AG09319 (cell line): Measurements from ENCODE around the gene RFX2.

ENCODE experiments used
- DNase-seq: peaks from one replicate; pipeline ENCODE4 v3.0.0-alpha.2; 2010; ENCODE audit warnings: low read depth; ENCODE audit errors: extremely low read depth
- TF ChIP-seq, protein P1 (sequence below): IDR thresholded peaks from 2 replicates; pipeline ENCODE4 v1.5.1; 2011; ENCODE audit warnings: low read depth, mild to moderate bottlenecking, inconsistent platforms, low read length, moderate library complexity

RFX2 gene

DNA sequence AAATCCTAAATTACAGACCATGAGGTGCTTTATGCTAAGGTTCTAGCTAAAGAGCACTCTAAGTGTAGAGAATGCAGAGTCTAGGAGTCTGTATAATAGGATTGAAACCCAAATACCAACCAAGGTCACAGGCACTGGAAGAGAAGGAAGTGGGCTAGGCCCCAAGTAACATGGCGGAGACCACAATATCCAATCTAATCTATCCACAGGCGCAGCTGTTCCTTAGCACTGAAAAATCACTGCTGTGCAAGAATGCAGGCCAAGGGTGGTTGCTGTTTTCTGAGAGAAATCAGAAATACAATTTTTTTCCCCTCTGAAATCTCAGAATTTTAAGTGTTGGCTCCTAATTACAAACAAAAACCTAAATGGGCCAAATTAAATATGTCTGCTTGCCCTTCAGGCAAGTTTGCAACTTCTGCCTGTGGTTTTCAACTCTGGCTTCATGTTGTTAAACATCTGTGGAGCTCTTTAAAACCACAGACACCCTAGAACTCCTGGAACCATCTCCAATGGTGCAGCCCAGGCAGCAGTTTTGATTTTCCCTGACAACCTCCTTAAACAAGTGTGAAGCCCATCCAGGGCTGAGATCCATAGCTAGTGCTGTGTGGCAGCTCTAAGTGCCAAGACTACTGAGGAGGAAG is 138.5 kb downstream of the RFX2 start:
- TF ChIP-seq, protein P1, sequence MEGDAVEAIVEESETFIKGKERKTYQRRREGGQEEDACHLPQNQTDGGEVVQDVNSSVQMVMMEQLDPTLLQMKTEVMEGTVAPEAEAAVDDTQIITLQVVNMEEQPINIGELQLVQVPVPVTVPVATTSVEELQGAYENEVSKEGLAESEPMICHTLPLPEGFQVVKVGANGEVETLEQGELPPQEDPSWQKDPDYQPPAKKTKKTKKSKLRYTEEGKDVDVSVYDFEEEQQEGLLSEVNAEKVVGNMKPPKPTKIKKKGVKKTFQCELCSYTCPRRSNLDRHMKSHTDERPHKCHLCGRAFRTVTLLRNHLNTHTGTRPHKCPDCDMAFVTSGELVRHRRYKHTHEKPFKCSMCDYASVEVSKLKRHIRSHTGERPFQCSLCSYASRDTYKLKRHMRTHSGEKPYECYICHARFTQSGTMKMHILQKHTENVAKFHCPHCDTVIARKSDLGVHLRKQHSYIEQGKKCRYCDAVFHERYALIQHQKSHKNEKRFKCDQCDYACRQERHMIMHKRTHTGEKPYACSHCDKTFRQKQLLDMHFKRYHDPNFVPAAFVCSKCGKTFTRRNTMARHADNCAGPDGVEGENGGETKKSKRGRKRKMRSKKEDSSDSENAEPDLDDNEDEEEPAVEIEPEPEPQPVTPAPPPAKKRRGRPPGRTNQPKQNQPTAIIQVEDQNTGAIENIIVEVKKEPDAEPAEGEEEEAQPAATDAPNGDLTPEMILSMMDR, result no peak
- DNase-seq, result no peak

DNA sequence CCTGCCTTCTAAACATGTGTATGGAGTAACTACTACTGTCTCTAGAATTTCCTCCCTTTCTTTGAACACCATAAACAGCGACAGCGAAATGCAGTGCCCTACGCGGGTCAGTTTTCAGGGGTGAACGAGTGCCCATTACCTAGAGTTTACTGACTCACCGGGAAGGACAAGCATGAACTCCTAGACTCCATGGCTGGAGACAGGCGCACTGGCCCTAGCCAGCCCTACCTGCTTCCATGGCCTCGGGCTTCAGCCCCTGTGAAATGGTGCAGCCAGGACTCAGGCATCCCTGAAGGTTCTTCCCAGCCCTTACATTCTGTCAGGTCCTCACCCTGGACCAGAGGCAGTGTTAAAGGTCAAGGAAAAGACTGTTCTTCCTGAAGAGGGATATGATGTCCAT is 140.8 kb downstream of the RFX2 start:
- no peak for DNase-seq
- TF ChIP-seq, protein P1, result no peak

DNA sequence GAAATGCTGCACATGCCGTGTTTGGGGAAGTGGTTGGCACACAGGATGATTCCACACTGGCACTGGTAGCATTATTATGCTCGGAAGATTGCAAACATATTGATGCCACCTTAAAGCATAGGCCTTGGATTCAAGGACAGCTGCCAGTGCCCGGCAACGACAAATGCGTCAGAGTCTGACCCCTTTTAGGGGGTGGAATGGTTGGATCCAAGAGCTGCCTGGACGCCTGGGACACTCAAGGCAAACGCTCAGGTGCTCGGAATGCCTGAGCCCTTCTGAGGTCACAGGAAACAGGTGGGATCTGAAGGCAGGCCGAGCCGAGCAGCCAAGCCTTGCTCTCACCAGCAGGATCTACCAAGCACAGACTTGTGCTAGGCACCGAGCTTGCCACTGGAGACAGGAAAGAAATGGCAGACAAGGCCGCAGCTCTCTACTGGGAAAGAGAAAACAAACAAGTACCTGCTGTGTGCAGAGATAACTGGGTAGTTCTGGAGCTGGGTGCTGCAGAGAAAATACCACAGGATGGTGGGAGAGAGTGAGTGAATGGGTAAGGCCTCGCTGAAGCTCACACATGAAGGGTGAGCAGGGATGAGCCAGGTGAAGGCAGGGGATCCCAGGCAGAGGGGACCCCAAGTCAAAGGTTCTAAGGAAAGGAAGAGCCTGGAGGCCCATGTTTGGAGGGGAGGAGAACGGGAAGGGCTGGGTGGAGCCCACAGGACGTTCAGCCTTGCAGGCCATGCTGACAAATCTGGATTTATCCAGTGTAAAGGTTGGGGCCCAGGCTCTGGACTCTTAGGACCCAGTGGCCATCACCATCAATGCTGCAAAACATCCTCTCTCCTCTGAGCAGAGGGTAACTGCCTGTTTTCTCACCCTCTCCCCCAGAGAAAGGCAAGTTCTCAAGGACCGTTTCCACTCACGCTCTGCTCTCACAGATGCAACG is 141.6 kb downstream of the RFX2 start:
- DNase-seq, result no peak
- TF ChIP-seq, protein P1, result no peak

DNA sequence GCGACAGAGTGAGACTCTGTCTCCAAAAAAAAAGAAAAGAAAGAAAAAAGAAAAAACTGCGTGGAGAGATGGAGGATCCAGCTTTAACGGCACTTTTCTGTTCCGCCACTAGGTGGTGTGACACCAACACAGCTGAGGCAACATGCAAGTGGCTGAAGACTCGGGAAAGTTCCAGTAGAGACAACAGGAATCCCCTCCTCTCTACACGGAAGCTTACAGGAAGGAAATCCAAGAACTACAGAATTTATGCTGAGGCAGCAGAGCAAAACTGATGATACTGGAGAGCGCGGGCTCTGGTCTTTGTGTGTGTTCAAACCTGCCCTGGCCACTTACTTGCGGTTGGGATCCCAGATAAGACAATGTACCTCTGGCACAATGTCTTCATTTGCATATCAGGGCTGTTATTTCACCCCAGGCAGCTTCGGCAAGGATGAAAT is 142.3 kb downstream of the RFX2 start:
- DNase-seq, result peak; percentile 54

DNA sequence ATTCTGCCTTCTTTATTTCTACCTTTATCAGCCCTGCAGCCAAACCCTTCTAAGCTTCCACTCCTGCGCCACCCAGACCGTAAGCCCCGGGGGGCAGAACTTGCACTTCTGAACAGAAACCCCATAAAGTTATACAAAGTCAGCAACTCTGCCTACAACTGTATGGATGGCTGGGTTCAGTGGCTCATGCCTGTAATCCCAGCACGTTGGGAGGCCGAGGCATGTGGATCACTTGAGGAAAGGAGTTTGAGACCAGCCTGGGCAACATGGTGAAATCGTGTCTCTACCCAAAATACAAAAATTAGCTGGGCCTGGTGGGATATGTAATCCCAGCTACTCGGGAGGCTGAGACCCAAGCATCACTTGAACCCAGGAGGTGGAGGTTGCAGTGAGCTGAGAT is 142.7 kb downstream of the RFX2 start:
- no peak for DNase-seq
- TF ChIP-seq, protein P1, result no peak

More for the DNA sequence above, 142.3 kb downstream of the RFX2 start:
- TF ChIP-seq, protein P1, result peak; percentile 86

DNA sequence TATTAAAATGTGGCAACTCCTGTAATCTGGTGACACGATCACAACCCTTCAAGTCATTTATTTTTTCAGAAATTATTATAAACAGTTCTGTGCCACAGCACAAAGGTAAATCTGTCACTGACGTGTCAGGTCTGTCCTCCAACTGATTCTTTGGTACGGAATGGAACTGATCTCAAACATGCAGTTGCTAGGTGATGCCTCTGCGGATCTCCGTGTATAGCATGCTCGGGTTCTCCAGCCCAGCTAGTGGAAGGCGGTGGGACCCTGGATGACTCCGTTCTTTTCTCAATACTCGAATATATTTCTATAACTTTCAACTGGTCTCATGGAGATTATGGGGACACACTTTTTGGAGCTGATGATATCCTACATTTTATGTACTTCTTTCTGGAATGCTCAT is 143.4 kb downstream of the RFX2 start:
- no peak for DNase-seq
- TF ChIP-seq, protein P1, result no peak

DNA sequence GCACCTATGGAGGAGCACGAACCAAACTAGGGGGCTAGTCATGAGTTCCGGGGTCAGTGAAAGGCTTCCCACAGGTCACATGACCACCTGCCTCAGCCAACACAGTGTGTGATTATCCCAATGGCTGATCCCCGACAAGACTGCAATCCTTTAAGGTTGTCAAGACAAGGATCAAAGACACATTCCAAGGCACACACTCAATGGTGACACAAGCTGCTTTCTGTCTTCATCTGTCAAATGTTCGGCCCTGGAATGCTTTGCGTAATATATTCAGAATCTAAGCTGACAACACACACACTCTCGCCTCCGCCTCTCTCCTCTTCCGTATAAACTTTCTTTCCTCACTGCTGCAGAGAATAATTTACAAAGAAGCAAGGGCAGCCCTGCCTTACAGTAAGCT is 144.1 kb downstream of the RFX2 start:
- no peak for DNase-seq
- TF ChIP-seq, protein P1, result no peak
